Measurements from ENCODE around the gene PPP1R13B.

- TF ChIP-seq CTCF (optimal IDR thresholded peaks at IDR 0.05 in 1 of 3, IDR thresholded peaks at IDR 0.05 in 1 of 3, conservative IDR thresholded peaks at IDR 0.05 in 1 of 3; ENCODE audit: extremely low read depth in 1 of 3, insufficient read depth in 2 of 3, low read length in 3 of 3) (no peak), EZH2 (IDR thresholded peaks at IDR 0.05; ENCODE audit: low read length) (no peak)
These were observed 35.3 kb upstream of the PPP1R13B start for GRCh38 chr14:103882503-103883262.
